HepG2 (cell line): ENCODE data around the gene TPX2. TPM values are rescaled to one million over a fixed set of nuclear protein-coding genes. Genes with fewer than 3 reads are reported as not detected.

Experiments
- BRD4 ChIP-seq: sonication (generic); formaldehyde crosslinking; IDR thresholded peaks from 2 replicates; pipeline ENCODE4 v1.4.0; 2020; ENCODE audit warnings: missing genetic modification reagents
- CREB3 ChIP-seq: sonication (generic); formaldehyde crosslinking; IDR thresholded peaks from 2 replicates; pipeline ENCODE4 v1.5.0; 2020; ENCODE audit warnings: missing genetic modification reagents
- DDIT3 ChIP-seq: sonication (generic); formaldehyde crosslinking; IDR thresholded peaks from 2 replicates; pipeline ENCODE4 v1.4.0; 2020; ENCODE audit warnings: mild to moderate bottlenecking, missing genetic modification reagents
- FLYWCH1 ChIP-seq: sonication (generic); formaldehyde crosslinking; IDR thresholded peaks from 2 replicates; pipeline ENCODE4 v1.8.1; 2023; ENCODE audit warnings: mild to moderate bottlenecking, missing genetic modification reagents
- JUNB ChIP-seq: sonication (generic); formaldehyde crosslinking; IDR thresholded peaks from 2 replicates; pipeline ENCODE4 v1.8.0; 2022; ENCODE audit warnings: missing genetic modification reagents, mild to moderate bottlenecking, borderline replicate concordance
- KLF12 ChIP-seq: sonication (generic); formaldehyde crosslinking; IDR thresholded peaks from 2 replicates; pipeline ENCODE4 v1.4.0; 2020; ENCODE audit warnings: missing genetic modification reagents, borderline replicate concordance
- MAF1 ChIP-seq: sonication (generic); formaldehyde crosslinking; IDR thresholded peaks from 2 replicates; pipeline ENCODE4 v1.5.0; 2020; ENCODE audit warnings: missing genetic modification reagents, borderline replicate concordance
- UBTF ChIP-seq: sonication (generic); formaldehyde crosslinking; IDR thresholded peaks from 2 replicates; pipeline ENCODE4 v1.4.0; 2020; ENCODE audit warnings: mild to moderate bottlenecking, missing genetic modification reagents
- ZBTB1 ChIP-seq: sonication (generic); formaldehyde crosslinking; IDR thresholded peaks from 2 replicates; pipeline ENCODE4 v1.4.0; 2020; ENCODE audit warnings: missing genetic modification reagents, borderline replicate concordance
- ZNF337 ChIP-seq: sonication (generic); formaldehyde crosslinking; IDR thresholded peaks from 2 replicates; pipeline ENCODE4 v1.5.1; 2020; ENCODE audit warnings: missing genetic modification reagents, low read depth, mild to moderate bottlenecking, borderline replicate concordance
- ZNF619 ChIP-seq: sonication (generic); formaldehyde crosslinking; IDR thresholded peaks from 2 replicates; pipeline ENCODE4 v1.4.0; 2020; ENCODE audit warnings: mild to moderate bottlenecking, missing genetic modification reagents
- polyA plus RNA-seq, 8 experiments: library from polyadenylated mRNA; depleted of rRNA in 3 of 8; stranded (reverse) in 7 of 8; unstranded in 1 of 8; fragments of >200 nt; fragmentation: Illumina TruSeq in 4 of 8; extraction: Trizol in 4 of 8; gene quantifications; 2 replicates each; pipeline versions ENCODE4 v1.2.1 to v1.2.3, GENCODE V29; 2011 to 2016; ENCODE audit warnings: low read depth in 4 of 8, missing spikeins in 1 of 8, mixed read lengths in 1 of 8; ENCODE audit not compliant: insufficient read depth in 1 of 8
- total RNA-seq, 5 experiments: library from RNA; depleted of rRNA; stranded (reverse); fragments of >200 nt; fragmentation: Illumina TruSeq; extraction: Trizol; gene quantifications; 2 replicates each; pipeline ENCODE4 v1.2.3, GENCODE V29; 2016; ENCODE audit warnings: low read depth in 1 of 5
- TF ChIP-seq, protein P1 (sequence below): IDR thresholded peaks from 2 replicates; pipeline ENCODE4 v1.6.1; 2016; ENCODE audit warnings: low read depth, missing genetic modification reagents, missing compliant biosample characterization
- TF ChIP-seq, protein P2 (sequence below): sonication (generic); formaldehyde crosslinking; IDR thresholded peaks from 2 replicates; pipeline ENCODE4 v1.4.0; 2020; ENCODE audit warnings: missing genetic modification reagents

Gene TPX2
- total and polyA plus RNA-seq, 2 of the 13 experiments (the other 11 are each of a cell fraction or from before 2014, with no cell fraction given), result 34.3 to 124 TPM

DNA sequence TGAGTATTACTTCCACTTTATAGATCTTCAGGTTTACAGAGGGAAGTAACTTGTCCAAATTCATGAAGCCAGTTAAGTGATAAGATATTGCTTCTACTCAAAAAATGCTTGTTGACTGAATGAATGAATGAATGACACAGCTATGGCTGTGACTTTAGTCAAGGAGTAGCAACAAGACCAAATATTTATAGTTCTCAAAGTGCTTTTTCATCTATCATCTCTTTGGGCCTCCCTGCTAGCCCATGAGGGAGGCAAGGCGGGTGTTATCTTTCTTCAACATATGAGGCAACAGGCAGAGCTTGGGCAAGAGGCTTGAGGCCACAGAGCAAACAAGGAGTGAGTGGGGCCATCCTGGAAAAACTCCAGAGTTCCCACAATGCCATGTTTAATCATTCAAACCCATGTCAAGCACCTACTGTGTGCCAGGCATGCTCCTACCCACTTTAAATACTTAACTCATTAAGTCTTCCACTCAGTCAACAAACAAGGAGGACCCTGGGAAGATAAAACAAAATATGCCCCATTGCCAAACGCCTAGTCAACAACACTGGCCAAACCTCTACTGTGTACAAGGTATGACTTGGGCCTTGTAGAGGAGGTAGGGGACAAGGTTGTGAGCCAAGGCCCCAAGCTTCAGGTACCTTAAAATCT lies 32.4 kb upstream of the TPX2 start (continued):
- TF ChIP-seq UBTF (CRISPR knock-in tag), result 0 out of 2 replicates have a peak, but pooled peaks have one; percentile 42
- no peak for TF ChIP-seq DDIT3
- TF ChIP-seq, protein P1, sequence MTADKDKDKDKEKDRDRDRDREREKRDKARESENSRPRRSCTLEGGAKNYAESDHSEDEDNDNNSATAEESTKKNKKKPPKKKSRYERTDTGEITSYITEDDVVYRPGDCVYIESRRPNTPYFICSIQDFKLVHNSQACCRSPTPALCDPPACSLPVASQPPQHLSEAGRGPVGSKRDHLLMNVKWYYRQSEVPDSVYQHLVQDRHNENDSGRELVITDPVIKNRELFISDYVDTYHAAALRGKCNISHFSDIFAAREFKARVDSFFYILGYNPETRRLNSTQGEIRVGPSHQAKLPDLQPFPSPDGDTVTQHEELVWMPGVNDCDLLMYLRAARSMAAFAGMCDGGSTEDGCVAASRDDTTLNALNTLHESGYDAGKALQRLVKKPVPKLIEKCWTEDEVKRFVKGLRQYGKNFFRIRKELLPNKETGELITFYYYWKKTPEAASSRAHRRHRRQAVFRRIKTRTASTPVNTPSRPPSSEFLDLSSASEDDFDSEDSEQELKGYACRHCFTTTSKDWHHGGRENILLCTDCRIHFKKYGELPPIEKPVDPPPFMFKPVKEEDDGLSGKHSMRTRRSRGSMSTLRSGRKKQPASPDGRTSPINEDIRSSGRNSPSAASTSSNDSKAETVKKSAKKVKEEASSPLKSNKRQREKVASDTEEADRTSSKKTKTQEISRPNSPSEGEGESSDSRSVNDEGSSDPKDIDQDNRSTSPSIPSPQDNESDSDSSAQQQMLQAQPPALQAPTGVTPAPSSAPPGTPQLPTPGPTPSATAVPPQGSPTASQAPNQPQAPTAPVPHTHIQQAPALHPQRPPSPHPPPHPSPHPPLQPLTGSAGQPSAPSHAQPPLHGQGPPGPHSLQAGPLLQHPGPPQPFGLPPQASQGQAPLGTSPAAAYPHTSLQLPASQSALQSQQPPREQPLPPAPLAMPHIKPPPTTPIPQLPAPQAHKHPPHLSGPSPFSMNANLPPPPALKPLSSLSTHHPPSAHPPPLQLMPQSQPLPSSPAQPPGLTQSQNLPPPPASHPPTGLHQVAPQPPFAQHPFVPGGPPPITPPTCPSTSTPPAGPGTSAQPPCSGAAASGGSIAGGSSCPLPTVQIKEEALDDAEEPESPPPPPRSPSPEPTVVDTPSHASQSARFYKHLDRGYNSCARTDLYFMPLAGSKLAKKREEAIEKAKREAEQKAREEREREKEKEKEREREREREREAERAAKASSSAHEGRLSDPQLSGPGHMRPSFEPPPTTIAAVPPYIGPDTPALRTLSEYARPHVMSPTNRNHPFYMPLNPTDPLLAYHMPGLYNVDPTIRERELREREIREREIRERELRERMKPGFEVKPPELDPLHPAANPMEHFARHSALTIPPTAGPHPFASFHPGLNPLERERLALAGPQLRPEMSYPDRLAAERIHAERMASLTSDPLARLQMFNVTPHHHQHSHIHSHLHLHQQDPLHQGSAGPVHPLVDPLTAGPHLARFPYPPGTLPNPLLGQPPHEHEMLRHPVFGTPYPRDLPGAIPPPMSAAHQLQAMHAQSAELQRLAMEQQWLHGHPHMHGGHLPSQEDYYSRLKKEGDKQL, result peak; percentile 98
- TF ChIP-seq, protein P2, sequence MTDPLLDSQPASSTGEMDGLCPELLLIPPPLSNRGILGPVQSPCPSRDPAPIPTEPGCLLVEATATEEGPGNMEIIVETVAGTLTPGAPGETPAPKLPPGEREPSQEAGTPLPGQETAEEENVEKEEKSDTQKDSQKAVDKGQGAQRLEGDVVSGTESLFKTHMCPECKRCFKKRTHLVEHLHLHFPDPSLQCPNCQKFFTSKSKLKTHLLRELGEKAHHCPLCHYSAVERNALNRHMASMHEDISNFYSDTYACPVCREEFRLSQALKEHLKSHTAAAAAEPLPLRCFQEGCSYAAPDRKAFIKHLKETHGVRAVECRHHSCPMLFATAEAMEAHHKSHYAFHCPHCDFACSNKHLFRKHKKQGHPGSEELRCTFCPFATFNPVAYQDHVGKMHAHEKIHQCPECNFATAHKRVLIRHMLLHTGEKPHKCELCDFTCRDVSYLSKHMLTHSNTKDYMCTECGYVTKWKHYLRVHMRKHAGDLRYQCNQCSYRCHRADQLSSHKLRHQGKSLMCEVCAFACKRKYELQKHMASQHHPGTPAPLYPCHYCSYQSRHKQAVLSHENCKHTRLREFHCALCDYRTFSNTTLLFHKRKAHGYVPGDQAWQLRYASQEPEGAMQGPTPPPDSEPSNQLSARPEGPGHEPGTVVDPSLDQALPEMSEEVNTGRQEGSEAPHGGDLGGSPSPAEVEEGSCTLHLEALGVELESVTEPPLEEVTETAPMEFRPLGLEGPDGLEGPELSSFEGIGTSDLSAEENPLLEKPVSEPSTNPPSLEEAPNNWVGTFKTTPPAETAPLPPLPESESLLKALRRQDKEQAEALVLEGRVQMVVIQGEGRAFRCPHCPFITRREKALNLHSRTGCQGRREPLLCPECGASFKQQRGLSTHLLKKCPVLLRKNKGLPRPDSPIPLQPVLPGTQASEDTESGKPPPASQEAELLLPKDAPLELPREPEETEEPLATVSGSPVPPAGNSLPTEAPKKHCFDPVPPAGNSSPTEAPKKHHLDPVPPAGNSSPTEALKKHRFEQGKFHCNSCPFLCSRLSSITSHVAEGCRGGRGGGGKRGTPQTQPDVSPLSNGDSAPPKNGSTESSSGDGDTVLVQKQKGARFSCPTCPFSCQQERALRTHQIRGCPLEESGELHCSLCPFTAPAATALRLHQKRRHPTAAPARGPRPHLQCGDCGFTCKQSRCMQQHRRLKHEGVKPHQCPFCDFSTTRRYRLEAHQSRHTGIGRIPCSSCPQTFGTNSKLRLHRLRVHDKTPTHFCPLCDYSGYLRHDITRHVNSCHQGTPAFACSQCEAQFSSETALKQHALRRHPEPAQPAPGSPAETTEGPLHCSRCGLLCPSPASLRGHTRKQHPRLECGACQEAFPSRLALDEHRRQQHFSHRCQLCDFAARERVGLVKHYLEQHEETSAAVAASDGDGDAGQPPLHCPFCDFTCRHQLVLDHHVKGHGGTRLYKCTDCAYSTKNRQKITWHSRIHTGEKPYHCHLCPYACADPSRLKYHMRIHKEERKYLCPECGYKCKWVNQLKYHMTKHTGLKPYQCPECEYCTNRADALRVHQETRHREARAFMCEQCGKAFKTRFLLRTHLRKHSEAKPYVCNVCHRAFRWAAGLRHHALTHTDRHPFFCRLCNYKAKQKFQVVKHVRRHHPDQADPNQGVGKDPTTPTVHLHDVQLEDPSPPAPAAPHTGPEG, result 0 out of 2 replicates have a peak, but pooled peaks have one; percentile 63
- TF ChIP-seq ZNF619 (CRISPR knock-in tag), result no peak
- no peak for TF ChIP-seq CREB3 (CRISPR knock-in tag)
- TF ChIP-seq KLF12 (CRISPR knock-in tag), result no peak; the same call in 1 of the 2 replicates
- no peak for TF ChIP-seq ZBTB1 (CRISPR knock-in tag)
- TF ChIP-seq JUNB (CRISPR knock-in tag), result peak; percentile 73; the same call in 1 of the 2 replicates
- peak; percentile 97 for TF ChIP-seq BRD4 (CRISPR knock-in tag)
- 0 out of 2 replicates have a peak, but pooled peaks have one; percentile 18 for TF ChIP-seq MAF1
- TF ChIP-seq FLYWCH1 (CRISPR knock-in tag), result no peak
- peak; percentile 74; the same call in 1 of the 2 replicates for TF ChIP-seq ZNF337
